Astrocyte of the cerebellum (primary cell): ENCODE data around the gene GSDMA.

Experiments
- DNase-seq: peaks from one replicate; pipeline ENCODE4 v3.0.0-alpha.2; 2011; ENCODE audit warnings: low read depth
- H3K4me3 ChIP-seq: 2 replicates; pipeline ENCODE4 v1.5.1; 2011; ENCODE audit warnings: mild to moderate bottlenecking, low read depth, low read length, moderate library complexity
- CTCF ChIP-seq: IDR thresholded peaks from 2 replicates; pipeline ENCODE4 v1.5.1; 2012; ENCODE audit warnings: low read length, low read depth, moderate library complexity, mild to moderate bottlenecking; ENCODE audit errors: missing control alignments
- in situ Hi-C: cut with HindIII; loops from 2 replicates; pipeline ENCODE4 v1.10.0; 2017; ENCODE audit warnings: low sequenced_read_pairs

GSDMA gene

GRCh38 chr17:40014375-40014980, 51.7 kb downstream of the GSDMA start:
- in situ Hi-C loops = no loop called here
- no peak for TF ChIP-seq CTCF
- no peak overlapping the region for H3K4me3 ChIP-seq
- no peak for DNase-seq

GRCh38 chr17:40015005-40015997, 52.5 kb downstream of the GSDMA start, which contains the start of gene CSF3:
Gene CSF3 (plus strand): TSS chr17:40015440. CDS start chr17:40015475, 35 bp downstream.
- no peak for TF ChIP-seq CTCF
- no peak within 1 kb of the TSS for H3K4me3 ChIP-seq
- in situ Hi-C loops = no loop called here
- no peak for DNase-seq

- no peak for TF ChIP-seq CTCF
- H3K4me3 ChIP-seq = no peak overlapping the region
- in situ Hi-C loops = no loop called here
- no peak for DNase-seq
These were observed 53.5 kb downstream of the GSDMA start for GRCh38 chr17:40015998-40016985.

- in situ Hi-C loops = no loop called here
- H3K4me3 ChIP-seq = no peak overlapping the region
- TF ChIP-seq CTCF = no peak
- DNase-seq = no peak
These were observed 54.7 kb downstream of the GSDMA start for GRCh38 chr17:40017422-40018080.

- no peak for TF ChIP-seq CTCF
- H3K4me3 ChIP-seq = no peak overlapping the region
- DNase-seq = no peak
- in situ Hi-C loops = no loop called here
These were observed 55.7 kb downstream of the GSDMA start for GRCh38 chr17:40018211-40019121.
